ENCODE data around the gene DNM2. TPM values are rescaled to one million over a fixed set of nuclear protein-coding genes. Genes with fewer than 3 reads are reported as not detected.

The DNM2 gene
- total and polyA plus RNA-seq, 8 donors, result 77.8 to 541 (median 277) TPM

GRCh38 chr19:10861103-10861651 lies 143.3 kb downstream of the DNM2 start:
- no peak for TF ChIP-seq POLR2A (IDR thresholded peaks at IDR 0.05)
- no peak for TF ChIP-seq POLR2AphosphoS5 (IDR thresholded peaks at IDR 0.05)
- TF ChIP-seq, protein P1, sequence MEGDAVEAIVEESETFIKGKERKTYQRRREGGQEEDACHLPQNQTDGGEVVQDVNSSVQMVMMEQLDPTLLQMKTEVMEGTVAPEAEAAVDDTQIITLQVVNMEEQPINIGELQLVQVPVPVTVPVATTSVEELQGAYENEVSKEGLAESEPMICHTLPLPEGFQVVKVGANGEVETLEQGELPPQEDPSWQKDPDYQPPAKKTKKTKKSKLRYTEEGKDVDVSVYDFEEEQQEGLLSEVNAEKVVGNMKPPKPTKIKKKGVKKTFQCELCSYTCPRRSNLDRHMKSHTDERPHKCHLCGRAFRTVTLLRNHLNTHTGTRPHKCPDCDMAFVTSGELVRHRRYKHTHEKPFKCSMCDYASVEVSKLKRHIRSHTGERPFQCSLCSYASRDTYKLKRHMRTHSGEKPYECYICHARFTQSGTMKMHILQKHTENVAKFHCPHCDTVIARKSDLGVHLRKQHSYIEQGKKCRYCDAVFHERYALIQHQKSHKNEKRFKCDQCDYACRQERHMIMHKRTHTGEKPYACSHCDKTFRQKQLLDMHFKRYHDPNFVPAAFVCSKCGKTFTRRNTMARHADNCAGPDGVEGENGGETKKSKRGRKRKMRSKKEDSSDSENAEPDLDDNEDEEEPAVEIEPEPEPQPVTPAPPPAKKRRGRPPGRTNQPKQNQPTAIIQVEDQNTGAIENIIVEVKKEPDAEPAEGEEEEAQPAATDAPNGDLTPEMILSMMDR (IDR thresholded peaks at IDR 0.05), result peak in 1 of 7 experiments; percentile 17
- TF ChIP-seq EP300 (IDR thresholded peaks at IDR 0.05), result no peak
- H3K9me3 ChIP-seq, result no peaks in the 10 kb centered on the region
- DNase-seq, result peak; percentile 42 to 58
- H3K27me3 ChIP-seq, result no peaks in the 10 kb centered on the region
- no peak overlapping the region for H3K27ac ChIP-seq
- no peaks in the 10 kb centered on the region for H3K36me3 ChIP-seq
- WGBS, 5 donors, result 66 to 74% (median 73%) methylated on average over 7 of the region's 7 CpGs
- intact Hi-C loops (cut with DNase I; ENCODE audit: low total_unique reads), result no loop called here
- no peak overlapping the region for H3K4me3 ChIP-seq
- H3K4me1 ChIP-seq, result peaks cover 0 to 22% (median 16%) of the 10 kb centered on the region in 4 donors

DNA sequence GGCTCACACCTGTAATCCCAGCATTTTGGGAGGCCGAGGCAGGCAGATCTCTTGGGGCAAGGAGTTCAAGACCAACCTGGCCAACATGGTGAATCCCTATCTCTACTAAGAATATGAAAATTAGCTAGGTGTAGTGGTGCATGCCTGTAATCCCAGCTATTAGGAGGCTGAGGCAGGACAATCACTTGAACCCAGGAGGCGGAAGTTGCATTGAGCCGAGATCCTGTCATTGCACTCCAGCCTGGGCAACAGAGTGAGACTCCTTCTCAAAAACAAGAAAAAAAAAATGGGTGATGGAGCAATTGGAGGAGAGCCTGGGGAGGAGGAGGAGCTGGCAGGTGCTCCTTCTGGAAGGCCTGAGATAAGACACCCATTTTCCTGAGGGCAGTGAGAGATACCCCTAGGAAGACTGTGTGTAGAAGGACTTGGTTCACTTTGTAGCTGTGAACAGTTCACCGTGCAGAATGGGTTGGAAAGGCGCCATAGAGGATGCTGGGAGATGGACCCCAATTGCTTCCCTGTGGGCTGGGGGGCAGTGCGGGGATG lies 144.8 kb downstream of the DNM2 start:
- peak overlapping the region; percentile 8 to 18 (median 12) for H3K4me3 ChIP-seq
- peaks cover 0 to 22% (median 16%) of the 10 kb centered on the region in 4 donors for H3K4me1 ChIP-seq
- 65 to 81% (median 69%) methylated on average over 6 of the region's 6 CpGs for WGBS, 5 donors
- H3K27ac ChIP-seq, result peak overlapping the region; percentile 61 to 77 (median 67)
- intact Hi-C loops (cut with DNase I; ENCODE audit: low total_unique reads), result no loop called here
- H3K9me3 ChIP-seq, result no peaks in the 10 kb centered on the region
- DNase-seq, result no peak
- H3K27me3 ChIP-seq, result no peaks in the 10 kb centered on the region
- no peak for TF ChIP-seq POLR2AphosphoS5 (IDR thresholded peaks at IDR 0.05)
- TF ChIP-seq, protein P1 (IDR thresholded peaks at IDR 0.05), result no peak
- TF ChIP-seq POLR2A (IDR thresholded peaks at IDR 0.05), result no peak
- TF ChIP-seq EP300 (IDR thresholded peaks at IDR 0.05), result no peak
- H3K36me3 ChIP-seq, result no peaks in the 10 kb centered on the region

DNA sequence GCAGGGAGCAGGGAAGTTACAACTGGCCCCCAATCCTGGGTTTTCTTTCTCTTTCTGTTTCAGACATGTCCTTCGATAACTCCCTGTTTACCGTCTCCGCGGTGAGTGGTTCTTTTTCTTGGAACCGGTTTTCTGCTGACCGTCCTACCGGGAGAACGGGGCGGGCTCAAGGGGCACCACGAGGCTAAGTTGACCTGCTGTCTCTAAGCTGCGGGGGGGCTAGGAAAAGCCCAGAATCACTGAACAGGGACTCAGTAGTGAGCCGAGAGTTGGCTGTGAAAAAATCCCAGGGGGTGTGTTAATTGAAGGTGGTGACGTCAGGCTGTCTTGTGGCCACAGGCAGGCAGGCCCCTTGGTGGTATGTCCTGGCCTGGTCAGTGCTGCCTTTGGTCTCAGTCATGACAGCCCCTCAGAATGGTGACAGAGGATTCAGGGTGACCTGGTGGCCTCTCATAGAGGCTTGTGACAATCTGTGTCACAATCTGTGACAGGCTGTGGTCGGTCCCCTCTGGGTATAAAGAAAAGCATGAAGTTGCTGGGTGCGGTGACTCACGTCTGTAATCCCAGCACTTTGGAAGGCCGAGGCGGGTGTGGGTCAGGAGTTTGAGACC lies 145.3 kb downstream of the DNM2 start:
- Histone ChIP-seq H3K4me3 (peak overlapping the region; percentile 8 to 18 (median 12)), H3K4me1 (peaks cover 0 to 24% (median 16%) of the 10 kb centered on the region in 4 donors), H3K27ac (peak overlapping the region; percentile 61 to 77 (median 67)), H3K36me3 (no peaks in the 10 kb centered on the region), H3K27me3 (no peaks in the 10 kb centered on the region), H3K9me3 (no peaks in the 10 kb centered on the region)
- TF ChIP-seq, protein P1 (IDR thresholded peaks at IDR 0.05), result no peak
- TF ChIP-seq POLR2AphosphoS5 (IDR thresholded peaks at IDR 0.05) (no peak), EP300 (IDR thresholded peaks at IDR 0.05) (no peak), POLR2A (IDR thresholded peaks at IDR 0.05) (no peak)
- intact Hi-C loops (cut with DNase I; ENCODE audit: low total_unique reads), result no loop called here
- 38 to 52% (median 40%) methylated on average over 17 to 18 of the region's 18 CpGs for WGBS, 5 donors
- DNase-seq, result peak; percentile 65 to 90

DNA sequence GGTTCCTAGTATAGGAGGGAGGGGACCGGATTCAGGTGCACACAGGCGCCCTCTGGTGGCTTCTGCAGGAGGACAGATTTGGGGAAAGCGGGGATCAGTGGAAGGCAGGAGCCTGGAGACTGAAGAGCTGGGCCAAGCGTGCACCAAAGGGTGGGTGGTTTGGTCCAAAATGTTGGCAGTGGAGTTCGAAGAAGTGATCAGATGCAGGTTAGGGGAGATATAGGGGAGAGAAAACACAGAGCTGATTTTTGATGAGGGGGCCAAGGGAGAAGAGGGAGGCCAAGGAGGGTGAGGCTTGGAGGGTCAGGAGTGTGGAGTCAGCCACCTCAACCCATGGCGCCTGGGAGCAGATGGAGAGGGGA lies 146.6 kb downstream of the DNM2 start:
- Histone ChIP-seq H3K4me3 (no peak overlapping the region), H3K9me3 (no peaks in the 10 kb centered on the region), H3K36me3 (no peaks in the 10 kb centered on the region), H3K4me1 (peaks cover 0 to 25% (median 16%) of the 10 kb centered on the region in 4 donors), H3K27ac (peak overlapping the region in 3 of 5 donors; percentile 67 to 77 (median 67)), H3K27me3 (no peaks in the 10 kb centered on the region)
- TF ChIP-seq POLR2AphosphoS5 (IDR thresholded peaks at IDR 0.05), result peak in 1 of 3 donors; percentile 46
- TF ChIP-seq EP300 (IDR thresholded peaks at IDR 0.05), result no peak
- TF ChIP-seq POLR2A (IDR thresholded peaks at IDR 0.05), result no peak
- TF ChIP-seq, protein P1 (IDR thresholded peaks at IDR 0.05), result peak in 5 of 7 experiments; percentile 74 to 88 (median 85)
- 7 to 16% (median 11%) methylated on average over 6 of the region's 6 CpGs for WGBS, 5 donors
- intact Hi-C loops (cut with DNase I; ENCODE audit: low total_unique reads), result no loop called here
- peak; percentile 90 to 94 for DNase-seq
